GM12878 (cell line): ENCODE measurements around the gene TGFB1I1. TPM values are rescaled to one million over a fixed set of nuclear protein-coding genes. Genes with fewer than 3 reads are reported as not detected.

ENCODE experiments used
- ATF7 ChIP-seq: fragments of 450-650 bp; IDR thresholded peaks from 2 replicates; pipeline ENCODE4 v1.6.1; 2016; ENCODE audit warnings: low read depth, mild to moderate bottlenecking
- BHLHE40 ChIP-seq, 2 experiments: fragments of 450-650 bp in 1 of 2; IDR thresholded peaks; 2 replicates each; pipeline ENCODE4 v1.6.1; 2011 to 2017; ENCODE audit warnings: low read depth in 2 of 2, borderline replicate concordance in 1 of 2, improper control_type of control experiment in 1 of 2, low read length in 1 of 2, mild to moderate bottlenecking in 1 of 2
- BMI1 ChIP-seq: fragments of 450-650 bp; IDR thresholded peaks from 2 replicates; pipeline ENCODE4 v1.6.1; 2016; ENCODE audit warnings: mild to moderate bottlenecking, moderate library complexity, borderline replicate concordance
- BRCA1 ChIP-seq: IDR thresholded peaks from 2 replicates; pipeline ENCODE4 v1.6.1; 2011; ENCODE audit warnings: low read depth, low read length, improper control_type of control experiment
- CBX3 ChIP-seq: fragments of 200-600 bp; sonication (generic); IDR thresholded peaks from 2 replicates; pipeline ENCODE4 v1.6.1; 2016; ENCODE audit warnings: low read depth, borderline replicate concordance
- CHD1 ChIP-seq: IDR thresholded peaks from 2 replicates; pipeline ENCODE4 v1.6.1; 2012; ENCODE audit warnings: low read depth, low read length, improper control_type of control experiment
- CTCF ChIP-seq, 3 experiments: IDR thresholded peaks in 2 of 3; conservative IDR thresholded peaks in 1 of 3; 2 replicates each; pipeline ENCODE4 v1.5.1; 2011; ENCODE audit warnings: low read depth in 3 of 3, low read length in 3 of 3, mild to moderate bottlenecking in 3 of 3, control low read depth in 2 of 3, moderate library complexity in 2 of 3, inconsistent platforms in 1 of 3, mixed read lengths in 1 of 3; ENCODE audit not compliant: control insufficient read depth in 2 of 3, insufficient read depth in 1 of 3; ENCODE audit errors: extremely low read depth in 1 of 3
- GABPA ChIP-seq: IDR thresholded peaks from 2 replicates; pipeline ENCODE4 v1.6.1; 2014; ENCODE audit warnings: antibody characterized with exemption, low read depth, mild to moderate bottlenecking, inconsistent platforms
- HDAC2 ChIP-seq: fragments of 200-600 bp; sonication (generic); IDR thresholded peaks from 2 replicates; pipeline ENCODE4 v1.6.1; 2017
- IKZF1 ChIP-seq: fragments of 450-650 bp; conservative IDR thresholded peaks from 2 replicates; pipeline ENCODE4 v1.6.1; 2017; ENCODE audit warnings: antibody characterized with exemption, mild to moderate bottlenecking
- IKZF2 ChIP-seq, 2 experiments: fragments of 450-650 bp; IDR thresholded peaks; 2 replicates each; pipeline ENCODE4 v1.6.1; 2017; ENCODE audit warnings: mild to moderate bottlenecking in 2 of 2, moderate library complexity in 2 of 2
- IRF4 ChIP-seq: IDR thresholded peaks from 2 replicates; pipeline ENCODE4 v1.6.1; 2011; ENCODE audit warnings: low read depth, low read length
- JUNB ChIP-seq: IDR thresholded peaks from 2 replicates; pipeline ENCODE4 v1.6.1; 2016; ENCODE audit warnings: antibody characterized with exemption, mild to moderate bottlenecking
- MEF2A ChIP-seq: IDR thresholded peaks from 2 replicates; pipeline ENCODE4 v1.6.1; 2011; ENCODE audit warnings: low read depth, mild to moderate bottlenecking, low read length, moderate library complexity; ENCODE audit not compliant: insufficient read depth
- MXI1 ChIP-seq: fragments of 150-350 bp; IDR thresholded peaks from 2 replicates; pipeline ENCODE4 v1.6.1; 2011; ENCODE audit warnings: low read depth, mild to moderate bottlenecking, inconsistent platforms, low read length, improper control_type of control experiment
- PML ChIP-seq: IDR thresholded peaks from 2 replicates; pipeline ENCODE4 v1.6.1; 2012; ENCODE audit warnings: low read length, inconsistent platforms
- RCOR1 ChIP-seq: conservative IDR thresholded peaks from 2 replicates; pipeline ENCODE4 v1.6.1; 2012; ENCODE audit warnings: low read depth, low read length, improper control_type of control experiment
- RUNX3 ChIP-seq: IDR thresholded peaks from 2 replicates; pipeline ENCODE4 v1.6.1; 2012; ENCODE audit warnings: low read length, inconsistent platforms
- SPI1 ChIP-seq: IDR thresholded peaks from 2 replicates; pipeline ENCODE4 v1.6.1; 2011; ENCODE audit warnings: low read depth, mild to moderate bottlenecking, low read length, moderate library complexity, borderline replicate concordance; ENCODE audit not compliant: insufficient read depth
- TBL1XR1 ChIP-seq: IDR thresholded peaks from 2 replicates; pipeline ENCODE4 v1.6.1; 2012; ENCODE audit warnings: low read depth, low read length, improper control_type of control experiment
- YBX1 ChIP-seq: fragments of 450-650 bp; IDR thresholded peaks from 2 replicates; pipeline ENCODE4 v1.6.1; 2016; ENCODE audit warnings: antibody characterized with exemption
- ZNF592 ChIP-seq: fragments of 450-650 bp; IDR thresholded peaks from 2 replicates; pipeline ENCODE4 v1.6.1; 2017; ENCODE audit warnings: mild to moderate bottlenecking, moderate library complexity
- polyA plus RNA-seq, 11 experiments: library from polyadenylated mRNA; depleted of rRNA in 4 of 11; unstranded in 6 of 11; stranded (reverse) in 5 of 11; fragments of >200 nt; fragmentation: Nextera tagmentation in 4 of 11; fragmentation: Illumina TruSeq in 1 of 11; extraction: Ambion mirVana in 4 of 11; extraction: Trizol in 1 of 11; gene quantifications; 1 replicate in 1 of 11; 2 replicates in 10 of 11; pipeline versions ENCODE4 v1.2.1 to v1.2.3, GENCODE V29; 2011 to 2016; ENCODE audit warnings: inconsistent platforms in 2 of 11, missing spikeins in 2 of 11, low read depth in 1 of 11
- total RNA-seq, 4 experiments: library from RNA; depleted of rRNA in 3 of 4; stranded (reverse); fragments of >200 nt in 3 of 4; fragmentation: Illumina TruSeq in 1 of 4; extraction: Trizol in 1 of 4; gene quantifications; 2 replicates each; pipeline versions ENCODE4 v1.2.1 to v1.2.3, GENCODE V29; 2013 to 2021
- TF ChIP-seq, protein P1 (sequence below): fragments of 450-650 bp; IDR thresholded peaks from 2 replicates; pipeline ENCODE4 v1.6.1; 2017; ENCODE audit warnings: antibody characterized with exemption, mild to moderate bottlenecking, moderate library complexity

TGFB1I1 gene
- total and polyA plus RNA-seq, 10 of the 15 experiments (the other 5 are each of a cell fraction or from before 2014, with no cell fraction given): 0.13 to 2.3 (median 0.41) TPM; not detected in 2

GRCh38 chr16:31458844-31459686 is 12.9 kb upstream of the TGFB1I1 start, which contains the start of gene ARMC5 (continued):
- no peak for TF ChIP-seq BMI1
- no peak for TF ChIP-seq HDAC2
- TF ChIP-seq GABPA: peak; percentile 86
- TF ChIP-seq IKZF1: peak; percentile 97
- peak; percentile 90 for TF ChIP-seq MXI1
- peak; percentile 61; the same call in 1 of the 2 replicates for TF ChIP-seq IRF4
- peak; percentile 74 for TF ChIP-seq PML
- TF ChIP-seq RUNX3: peak; percentile 85
- no peak for TF ChIP-seq CBX3
- no peak for TF ChIP-seq JUNB
- TF ChIP-seq YBX1: no peak
- TF ChIP-seq CTCF (IDR thresholded peaks at IDR 0.05 in 2 of 3, conservative IDR thresholded peaks at IDR 0.05 in 1 of 3; ENCODE audit: control insufficient read depth in 2 of 3, extremely low read depth in 1 of 3, insufficient read depth in 1 of 3, low read depth in 3 of 3, low read length in 3 of 3): peak; percentile 48 to 71 (median 67)
- TF ChIP-seq ZNF592: no peak; the same call in 1 of the 2 replicates
- TF ChIP-seq, protein P1, sequence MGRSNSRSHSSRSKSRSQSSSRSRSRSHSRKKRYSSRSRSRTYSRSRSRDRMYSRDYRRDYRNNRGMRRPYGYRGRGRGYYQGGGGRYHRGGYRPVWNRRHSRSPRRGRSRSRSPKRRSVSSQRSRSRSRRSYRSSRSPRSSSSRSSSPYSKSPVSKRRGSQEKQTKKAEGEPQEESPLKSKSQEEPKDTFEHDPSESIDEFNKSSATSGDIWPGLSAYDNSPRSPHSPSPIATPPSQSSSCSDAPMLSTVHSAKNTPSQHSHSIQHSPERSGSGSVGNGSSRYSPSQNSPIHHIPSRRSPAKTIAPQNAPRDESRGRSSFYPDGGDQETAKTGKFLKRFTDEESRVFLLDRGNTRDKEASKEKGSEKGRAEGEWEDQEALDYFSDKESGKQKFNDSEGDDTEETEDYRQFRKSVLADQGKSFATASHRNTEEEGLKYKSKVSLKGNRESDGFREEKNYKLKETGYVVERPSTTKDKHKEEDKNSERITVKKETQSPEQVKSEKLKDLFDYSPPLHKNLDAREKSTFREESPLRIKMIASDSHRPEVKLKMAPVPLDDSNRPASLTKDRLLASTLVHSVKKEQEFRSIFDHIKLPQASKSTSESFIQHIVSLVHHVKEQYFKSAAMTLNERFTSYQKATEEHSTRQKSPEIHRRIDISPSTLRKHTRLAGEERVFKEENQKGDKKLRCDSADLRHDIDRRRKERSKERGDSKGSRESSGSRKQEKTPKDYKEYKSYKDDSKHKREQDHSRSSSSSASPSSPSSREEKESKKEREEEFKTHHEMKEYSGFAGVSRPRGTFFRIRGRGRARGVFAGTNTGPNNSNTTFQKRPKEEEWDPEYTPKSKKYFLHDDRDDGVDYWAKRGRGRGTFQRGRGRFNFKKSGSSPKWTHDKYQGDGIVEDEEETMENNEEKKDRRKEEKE: no peak
- no peak for TF ChIP-seq TBL1XR1
- no peak for TF ChIP-seq BRCA1
- no peak for TF ChIP-seq CHD1
- TF ChIP-seq BHLHE40 (IDR thresholded peaks at IDR 0.05; ENCODE audit: borderline replicate concordance in 1 of 2, low read depth in 2 of 2, low read length in 1 of 2): peak; percentile 3 to 89; a peak in 1 of 4 replicates
- no peak for TF ChIP-seq RCOR1
- no peak for TF ChIP-seq MEF2A
- no peak; the same call in 1 of the 2 replicates for TF ChIP-seq ATF7
- TF ChIP-seq IKZF2 (IDR thresholded peaks at IDR 0.05): peak; percentile 85 to 87
- TF ChIP-seq SPI1: peak; percentile 81
